Activated B cell treated with CpG ODN at 0.5 μM for 24 hours (primary cell): ENCODE measurements around the gene GJC3. TPM values are rescaled to one million over a fixed set of nuclear protein-coding genes. Genes with fewer than 3 reads are reported as not detected.
"Not testable (repeated sequence)": the region's sequence is repeated elsewhere in the genome, so short reads cannot be mapped to it uniquely, and the experiment has no call there.

ENCODE experiments used
- ATAC-seq: fragments of 200-7000 bp; cut with Tn5 transposase; one replicate; pipeline ENCODE4 v1.10.0; 2021; ENCODE audit warnings: low read depth, mild to moderate bottlenecking, moderate library complexity
- CTCF ChIA-PET: fragments of 350-600 bp; sonication (Branson Sonifier 250); formaldehyde crosslinking; loops from one replicate; lab custom pipeline; 2021; ENCODE audit warnings: antibody characterized with exemption; lab: Charles Lee
- POLR2A ChIA-PET: fragments of 350-600 bp; sonication (Branson Sonifier 250); formaldehyde crosslinking; loops from one replicate; lab custom pipeline; 2021; ENCODE audit warnings: antibody characterized with exemption; lab: Charles Lee
- DNase-seq: peaks from one replicate; pipeline ENCODE4 v3.0.0; 2022
- H3K27ac Mint-ChIP-seq: one replicate; pipeline ENCODE4 v1.8.0; 2020; ENCODE audit warnings: mixed read lengths
- H3K27me3 Mint-ChIP-seq: one replicate; pipeline ENCODE4 v1.8.0; 2021; ENCODE audit warnings: mixed read lengths
- H3K36me3 Mint-ChIP-seq: one replicate; pipeline ENCODE4 v1.8.0; 2021; ENCODE audit warnings: low read depth, mixed read lengths
- H3K4me1 Mint-ChIP-seq: one replicate; pipeline ENCODE4 v1.8.0; 2021; ENCODE audit warnings: mixed read lengths
- H3K4me3 Mint-ChIP-seq: one replicate; pipeline ENCODE4 v1.8.0; 2020; ENCODE audit warnings: mild to moderate bottlenecking, mixed read lengths
- H3K9me3 Mint-ChIP-seq: one replicate; pipeline ENCODE4 v1.8.0; 2020; ENCODE audit warnings: mixed read lengths
- intact Hi-C: fragments of 100-400 bp; cut with micrococcal nuclease; formaldehyde crosslinking; loops from one replicate; pipeline ENCODE4 v1.15.1; 2024
- total RNA-seq: library from RNA; stranded (reverse); gene quantifications from 2 replicates; pipeline ENCODE4 v1.2.3, GENCODE V29; 2022
- TF ChIP-seq, protein P1 (sequence below): fragments of 200-600 bp; IDR thresholded peaks from one replicate; pipeline ENCODE4 v1.8.0; 2022; ENCODE audit warnings: antibody characterized with exemption, mild to moderate bottlenecking

Gene GJC3
- total RNA-seq, 1 donor from 2014 or later, result not detected

DNA sequence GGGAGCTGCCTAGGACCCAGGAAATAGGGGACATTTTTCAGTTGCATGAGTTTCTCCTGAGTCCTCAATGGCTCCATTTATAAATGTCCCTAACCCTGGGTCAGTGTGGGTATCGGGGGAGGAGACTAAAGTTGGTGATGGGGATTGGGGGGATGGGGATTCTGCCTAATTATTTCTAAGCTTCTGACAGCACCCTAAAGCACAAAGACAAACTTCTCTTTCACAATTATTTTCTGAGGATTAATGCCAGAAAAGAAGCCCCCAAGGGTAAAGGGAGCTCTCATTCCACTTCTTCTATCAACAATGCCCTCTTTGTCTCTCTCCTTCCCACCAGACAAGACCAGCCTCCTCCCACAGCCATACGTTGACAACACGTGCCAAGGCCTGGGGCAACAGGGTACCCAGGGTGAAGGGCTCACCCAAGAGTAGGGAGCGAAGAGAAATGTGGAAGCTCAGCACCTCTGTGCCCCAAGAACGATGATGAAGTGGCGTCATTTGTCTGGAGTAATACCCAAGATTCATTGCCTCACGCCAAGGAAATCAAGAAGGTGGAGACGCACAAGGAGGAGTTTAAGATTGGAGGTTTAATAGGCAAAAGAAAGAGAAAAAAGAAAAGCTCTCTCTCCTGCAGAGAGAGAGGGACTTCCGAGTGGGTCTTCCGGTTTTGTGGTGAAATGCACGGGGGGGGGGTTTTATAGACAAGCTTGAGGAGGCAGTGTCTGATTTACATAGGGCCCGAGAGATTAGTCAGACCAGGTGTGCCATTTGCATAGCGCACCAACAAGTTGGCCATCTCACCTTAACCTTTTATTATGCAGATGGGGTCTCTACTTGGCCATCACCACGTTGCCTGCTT, 14.4 kb upstream of the GJC3 start:
- H3K27ac Mint-ChIP-seq, result no peak overlapping the region
- ATAC-seq (peak; percentile 28), DNase-seq (no peak)
- intact Hi-C loops, result no loop called here
- no peaks in the 10 kb centered on the region for H3K36me3 Mint-ChIP-seq
- TF ChIP-seq, protein P1, sequence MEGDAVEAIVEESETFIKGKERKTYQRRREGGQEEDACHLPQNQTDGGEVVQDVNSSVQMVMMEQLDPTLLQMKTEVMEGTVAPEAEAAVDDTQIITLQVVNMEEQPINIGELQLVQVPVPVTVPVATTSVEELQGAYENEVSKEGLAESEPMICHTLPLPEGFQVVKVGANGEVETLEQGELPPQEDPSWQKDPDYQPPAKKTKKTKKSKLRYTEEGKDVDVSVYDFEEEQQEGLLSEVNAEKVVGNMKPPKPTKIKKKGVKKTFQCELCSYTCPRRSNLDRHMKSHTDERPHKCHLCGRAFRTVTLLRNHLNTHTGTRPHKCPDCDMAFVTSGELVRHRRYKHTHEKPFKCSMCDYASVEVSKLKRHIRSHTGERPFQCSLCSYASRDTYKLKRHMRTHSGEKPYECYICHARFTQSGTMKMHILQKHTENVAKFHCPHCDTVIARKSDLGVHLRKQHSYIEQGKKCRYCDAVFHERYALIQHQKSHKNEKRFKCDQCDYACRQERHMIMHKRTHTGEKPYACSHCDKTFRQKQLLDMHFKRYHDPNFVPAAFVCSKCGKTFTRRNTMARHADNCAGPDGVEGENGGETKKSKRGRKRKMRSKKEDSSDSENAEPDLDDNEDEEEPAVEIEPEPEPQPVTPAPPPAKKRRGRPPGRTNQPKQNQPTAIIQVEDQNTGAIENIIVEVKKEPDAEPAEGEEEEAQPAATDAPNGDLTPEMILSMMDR, result no peak
- peaks cover 8% of the 10 kb centered on the region for H3K9me3 Mint-ChIP-seq
- H3K4me1 Mint-ChIP-seq, result peaks cover 14% of the 10 kb centered on the region
- H3K4me3 Mint-ChIP-seq, result peak overlapping the region; percentile 67
- CTCF ChIA-PET, result no interaction called here
- POLR2A ChIA-PET, result interaction anchor here (0.6 to 1.7 kb wide), 3 partner anchors 25 to 573 kb away, joined by 5 read pairs; partner anchors contain the start of gene TRIM4
- peaks cover 34% of the 10 kb centered on the region for H3K27me3 Mint-ChIP-seq

DNA sequence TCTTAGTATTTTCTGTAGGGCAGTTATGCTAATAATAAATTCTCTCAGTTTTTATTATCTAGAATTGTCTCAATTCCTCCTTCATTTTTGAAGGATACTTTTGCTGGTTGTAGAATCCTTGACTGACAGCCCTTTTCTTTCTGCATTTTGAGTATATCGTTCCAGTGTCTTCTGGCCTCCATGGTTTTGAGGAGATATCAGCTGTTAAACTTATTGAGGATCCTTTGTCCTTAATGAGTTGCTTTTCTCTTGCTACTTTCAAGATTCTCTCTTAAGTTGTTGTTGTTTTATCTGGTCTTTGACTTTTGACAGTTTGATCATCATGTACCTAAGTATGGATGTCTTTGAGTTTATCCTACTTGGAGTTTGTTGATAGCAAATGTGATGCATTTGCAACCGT, 8.9 kb upstream of the GJC3 start:
- TF ChIP-seq, protein P1, result no peak
- no peak overlapping the region for H3K4me3 Mint-ChIP-seq
- DNase-seq (no peak), ATAC-seq (no peak)
- peaks cover 12% of the 10 kb centered on the region for H3K9me3 Mint-ChIP-seq
- no peaks in the 10 kb centered on the region for H3K36me3 Mint-ChIP-seq
- intact Hi-C loops, result no loop called here
- H3K27me3 Mint-ChIP-seq, result peaks cover 52% of the 10 kb centered on the region
- CTCF ChIA-PET, result interaction anchor here (0.6 to 1.2 kb wide), 3 partner anchors 25 to 962 kb away, joined by 3 to 4 read pairs (median 3); no protein-coding TSS in a partner anchor
- no peaks in the 10 kb centered on the region for H3K4me1 Mint-ChIP-seq
- POLR2A ChIA-PET, result no interaction called here
- no peak overlapping the region for H3K27ac Mint-ChIP-seq

DNA sequence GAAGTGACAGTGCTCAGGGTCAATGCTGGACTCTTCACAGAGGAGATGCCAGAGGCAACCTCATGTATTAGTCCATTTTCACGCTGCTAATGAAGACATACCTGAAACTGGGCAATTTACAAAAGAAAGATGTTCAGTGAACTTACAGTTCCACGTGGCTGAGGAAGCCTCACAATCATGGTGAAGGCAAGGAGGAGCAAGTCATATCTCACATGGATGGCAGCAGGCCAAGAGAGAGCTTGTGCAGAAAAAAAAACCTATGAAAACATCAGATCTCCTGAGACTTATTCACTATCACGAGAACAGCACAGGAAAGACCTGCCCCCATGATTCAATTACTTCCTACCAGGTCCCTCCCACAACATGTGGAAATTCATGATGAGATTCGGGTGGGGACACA, 5.6 kb upstream of the GJC3 start:
- peaks cover 58% of the 10 kb centered on the region for H3K27me3 Mint-ChIP-seq
- DNase-seq, intact Hi-C loops, H3K4me3 Mint-ChIP-seq, POLR2A ChIA-PET, H3K4me1 Mint-ChIP-seq, CTCF ChIA-PET, H3K36me3 Mint-ChIP-seq, ATAC-seq, H3K27ac Mint-ChIP-seq: not testable (repeated sequence)
- peaks cover 12% of the 10 kb centered on the region for H3K9me3 Mint-ChIP-seq

DNA sequence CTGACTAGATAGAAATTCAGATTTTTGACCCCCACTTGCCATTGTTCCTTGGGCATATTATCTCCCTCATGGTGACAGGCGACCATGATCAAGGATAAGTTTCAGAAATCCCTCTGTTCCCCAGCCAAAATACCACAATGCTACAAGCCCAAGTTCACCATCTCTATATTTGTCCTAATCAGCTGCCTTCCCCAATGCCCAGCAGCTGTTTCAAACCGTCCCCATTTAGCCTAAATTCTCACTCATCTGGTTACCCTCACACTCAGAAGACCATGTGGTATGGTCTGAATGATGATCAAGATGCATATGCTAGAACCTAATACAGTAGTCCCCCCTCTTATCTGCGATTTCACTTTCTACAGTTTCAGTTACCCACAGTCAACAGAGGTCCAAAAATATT, 956 bp upstream of the GJC3 start:
- Mint-ChIP-seq H3K4me3 (no peak overlapping the region), H3K27ac (no peak overlapping the region), H3K36me3 (no peaks in the 10 kb centered on the region), H3K4me1 (peaks cover 8% of the 10 kb centered on the region), H3K27me3 (peaks cover 78% of the 10 kb centered on the region), H3K9me3 (no peaks in the 10 kb centered on the region)
- ChIA-PET POLR2A (no interaction called here), CTCF (no interaction called here)
- ATAC-seq (no peak), DNase-seq (no peak)
- TF ChIP-seq, protein P1, result no peak
- intact Hi-C loops, result no loop called here

DNA sequence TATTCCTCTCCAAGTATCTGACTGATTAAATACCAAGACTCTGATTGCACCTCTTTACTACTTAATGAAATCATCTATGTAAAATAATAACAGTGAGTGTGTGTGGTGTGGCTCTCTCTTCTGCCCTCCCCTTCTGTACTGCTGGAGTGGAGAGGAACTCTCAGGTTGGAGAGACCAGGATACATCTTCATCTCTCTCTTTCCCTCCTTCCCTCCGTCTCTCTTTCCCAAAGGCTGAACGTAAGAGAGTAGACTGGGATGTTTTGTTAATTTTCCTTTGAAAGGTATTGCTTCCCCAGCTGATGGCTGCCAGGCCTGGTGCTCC, 272 bp upstream of the GJC3 start:
- intact Hi-C loops, result no loop called here
- H3K9me3 Mint-ChIP-seq, result no peaks in the 10 kb centered on the region
- POLR2A ChIA-PET, result no interaction called here

More for the DNA sequence above, 272 bp upstream of the GJC3 start:
- peaks cover 73% of the 10 kb centered on the region for H3K27me3 Mint-ChIP-seq
- no peak overlapping the region for H3K27ac Mint-ChIP-seq
- CTCF ChIA-PET, result no interaction called here
- no peaks in the 10 kb centered on the region for H3K36me3 Mint-ChIP-seq
- H3K4me3 Mint-ChIP-seq, result no peak overlapping the region
- H3K4me1 Mint-ChIP-seq, result peaks cover 8% of the 10 kb centered on the region
- ATAC-seq, result no peak
- DNase-seq, result no peak
- TF ChIP-seq, protein P1, result no peak
